ENCODE data around the gene SDK2.
A peak's percentile ranks its signal among the peaks of the same experiment; 100 is the strongest.

The SDK2 gene

DNA sequence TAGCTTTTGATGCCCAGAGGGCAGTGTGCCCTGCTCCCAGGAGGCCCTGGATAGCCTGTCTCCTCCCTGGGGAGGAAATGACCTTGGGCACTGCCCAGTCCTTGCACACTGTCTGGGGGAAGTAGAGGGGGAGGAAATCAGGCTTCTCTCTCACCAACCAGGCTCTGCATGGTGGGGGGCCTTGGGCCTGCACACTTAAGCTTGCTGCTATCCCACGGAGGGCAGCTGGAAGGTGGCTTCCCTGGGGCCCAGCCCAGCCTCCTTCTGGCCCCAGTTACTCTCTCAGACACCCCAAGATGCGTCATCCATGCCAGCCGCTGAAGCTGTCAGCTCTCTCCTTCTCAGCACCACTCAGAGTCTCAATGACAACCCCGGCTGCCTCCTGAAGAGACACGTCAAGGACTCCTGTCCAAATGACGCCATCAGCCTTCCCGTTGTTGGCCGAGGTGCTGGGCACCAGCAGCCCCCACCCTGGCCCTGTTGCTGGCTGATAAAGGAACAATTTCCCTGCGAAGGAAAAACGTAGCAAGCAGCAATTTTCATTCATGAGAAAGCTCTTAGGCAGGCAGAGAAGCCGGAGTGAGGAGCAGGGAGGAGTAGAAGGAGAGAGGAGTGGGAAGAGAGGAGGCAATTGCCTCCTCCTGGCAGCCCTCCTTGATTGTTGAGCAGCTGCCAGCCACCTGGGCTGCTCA lies 95.5 kb downstream of the SDK2 start:
- in situ Hi-C loops (cut with HindIII; ENCODE audit: low pct_unique_long_range_greater_than_20kb, low sequenced_read_pairs): no loop called here
- no peak for TF ChIP-seq JUND (IDR thresholded peaks at IDR 0.05; ENCODE audit: low read depth)
- no peak for DNase-seq (ENCODE audit: low read depth in 1 of 2, low spot score in 1 of 2)

DNA sequence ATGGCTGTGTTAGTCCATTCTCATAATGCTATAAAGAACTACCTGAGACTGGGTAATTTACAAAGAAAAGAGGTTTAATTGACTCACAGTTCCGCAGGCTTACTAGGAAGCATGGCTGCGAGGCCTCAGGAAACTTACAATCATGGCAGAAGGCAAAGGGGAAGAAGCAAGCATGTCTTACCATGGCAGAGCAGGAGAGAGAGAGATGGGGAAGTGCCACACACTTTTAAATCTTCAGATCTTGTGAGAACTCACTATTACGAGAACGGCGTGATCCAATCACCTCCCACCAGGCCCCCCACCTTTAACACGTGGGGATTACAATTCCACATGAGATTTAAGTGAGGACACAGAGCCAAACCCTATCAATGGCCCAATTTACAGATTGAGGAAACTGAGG lies 96.5 kb downstream of the SDK2 start:
- in situ Hi-C loops (cut with HindIII; ENCODE audit: low pct_unique_long_range_greater_than_20kb, low sequenced_read_pairs): no loop called here
- DNase-seq (ENCODE audit: low read depth in 1 of 2, low spot score in 1 of 2): no peak
- no peak for TF ChIP-seq JUND (IDR thresholded peaks at IDR 0.05; ENCODE audit: low read depth)

DNA sequence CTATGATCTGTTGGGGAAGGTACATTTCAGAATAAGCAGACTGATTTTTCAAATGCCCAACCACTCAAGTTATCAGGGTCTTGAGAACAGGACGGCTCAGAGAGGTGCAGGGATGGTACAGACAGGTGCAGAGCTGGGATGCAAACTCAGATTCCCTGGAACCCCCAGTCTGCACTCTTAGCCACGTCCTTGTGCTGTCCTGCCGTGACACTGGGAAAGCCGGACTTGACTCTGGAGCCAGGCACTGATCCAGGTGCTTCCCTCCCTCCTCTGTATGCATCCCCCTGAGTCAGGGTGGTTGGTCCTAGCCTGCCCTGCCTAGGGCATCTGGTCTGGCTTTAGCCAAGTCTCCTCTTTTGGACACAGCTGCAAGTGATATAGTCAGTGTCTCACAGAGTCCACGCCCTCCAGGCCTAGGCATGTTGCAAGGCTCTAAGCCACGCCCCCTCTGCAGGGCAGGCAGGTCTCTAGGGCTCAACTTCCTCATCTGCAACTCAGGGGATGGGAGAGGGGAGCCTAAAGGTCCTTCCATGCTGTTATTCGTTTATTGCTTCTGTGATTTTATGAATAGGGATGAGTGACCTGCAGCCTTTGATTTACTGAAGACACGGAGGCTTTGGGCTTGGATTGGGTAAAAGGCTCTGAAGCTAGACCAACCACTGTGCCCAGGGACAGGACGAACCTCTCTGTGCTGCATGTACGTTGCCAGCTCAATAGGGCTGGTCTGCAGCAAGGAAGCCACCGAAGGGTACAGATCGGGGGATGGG lies 97.3 kb downstream of the SDK2 start:
- DNase-seq (ENCODE audit: low read depth in 1 of 2, low spot score in 1 of 2): peak; percentile 37 to 59
- no peak for TF ChIP-seq JUND (IDR thresholded peaks at IDR 0.05; ENCODE audit: low read depth)
- in situ Hi-C loops (cut with HindIII; ENCODE audit: low pct_unique_long_range_greater_than_20kb, low sequenced_read_pairs): no loop called here

DNA sequence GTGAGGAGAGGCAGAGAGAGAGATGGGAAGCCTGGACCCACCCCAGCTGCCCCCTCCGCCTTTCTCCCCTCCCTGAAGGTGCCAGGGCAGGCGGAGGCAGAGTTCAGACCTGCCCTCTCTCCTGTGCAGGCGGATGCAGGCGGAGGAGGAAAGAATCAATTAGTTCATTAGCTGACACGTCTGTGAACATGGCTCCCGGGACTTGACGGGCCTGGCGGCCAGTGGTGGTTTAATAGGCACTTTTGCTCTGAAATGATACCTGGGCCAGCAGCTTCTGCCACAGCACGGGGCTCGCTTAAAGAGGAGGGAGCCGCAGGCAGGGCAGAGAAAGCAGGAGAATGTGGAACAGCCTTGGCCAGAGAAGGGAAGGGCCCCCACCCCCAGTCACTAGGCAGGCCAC lies 98.1 kb downstream of the SDK2 start:
- TF ChIP-seq JUND (IDR thresholded peaks at IDR 0.05; ENCODE audit: low read depth): no peak
- in situ Hi-C loops (cut with HindIII; ENCODE audit: low pct_unique_long_range_greater_than_20kb, low sequenced_read_pairs): no loop called here
- DNase-seq (ENCODE audit: low read depth in 1 of 2, low spot score in 1 of 2): no peak

DNA sequence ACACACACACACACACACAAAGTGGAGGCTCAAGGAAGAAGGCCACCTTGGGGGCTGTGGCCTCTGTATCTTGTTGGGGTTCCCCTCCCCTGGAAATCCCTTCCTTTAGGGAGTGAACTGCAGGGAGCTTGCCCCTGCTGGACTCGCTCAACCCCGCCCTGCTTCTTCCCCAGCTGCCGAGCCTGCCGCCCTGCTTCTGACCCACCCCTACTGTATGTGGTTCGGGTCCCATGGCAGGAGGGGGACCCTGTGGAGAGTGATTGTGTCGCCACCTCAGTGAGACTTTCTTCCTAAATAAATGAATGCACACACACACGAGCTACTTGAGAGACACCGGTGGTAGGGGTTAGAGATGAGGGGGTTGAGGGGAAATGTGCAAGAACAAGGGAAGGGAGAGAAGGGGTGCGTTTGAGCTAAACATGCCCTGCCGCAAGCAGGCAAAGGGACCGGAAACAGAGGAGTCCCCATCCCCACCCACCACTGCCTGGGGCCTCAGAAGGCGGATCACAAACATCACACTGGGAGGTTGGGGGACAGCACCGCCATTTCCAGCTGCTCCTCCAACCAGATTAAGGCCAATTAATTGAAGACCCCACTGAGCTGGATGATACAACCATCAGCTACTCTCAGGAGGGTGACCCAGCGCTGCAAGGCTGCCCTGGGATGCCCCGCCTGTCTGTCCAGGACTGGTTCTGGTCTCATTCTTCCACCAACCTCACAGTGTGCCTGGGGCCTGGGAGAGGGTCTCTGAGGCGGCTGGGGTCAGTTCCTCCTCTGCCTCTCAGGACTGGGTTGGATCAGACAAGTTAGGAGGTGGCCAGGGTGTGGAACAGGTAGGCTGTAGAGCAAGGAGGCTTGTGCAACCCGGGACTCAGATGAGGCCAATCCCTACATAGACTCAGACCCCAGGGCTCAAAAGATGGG lies 98.9 kb downstream of the SDK2 start:
- no peak for TF ChIP-seq JUND (IDR thresholded peaks at IDR 0.05; ENCODE audit: low read depth)
- in situ Hi-C loops (cut with HindIII; ENCODE audit: low pct_unique_long_range_greater_than_20kb, low sequenced_read_pairs): no loop called here
- DNase-seq (ENCODE audit: low read depth in 1 of 2, low spot score in 1 of 2): no peak

- DNase-seq (ENCODE audit: low read depth in 1 of 2, low spot score in 1 of 2): no peak
- TF ChIP-seq JUND (IDR thresholded peaks at IDR 0.05; ENCODE audit: low read depth): no peak
- in situ Hi-C loops (cut with HindIII; ENCODE audit: low pct_unique_long_range_greater_than_20kb, low sequenced_read_pairs): no loop called here
Observed at GRCh38 chr17:73544333-73544732, 99.9 kb downstream of the SDK2 start.

DNA sequence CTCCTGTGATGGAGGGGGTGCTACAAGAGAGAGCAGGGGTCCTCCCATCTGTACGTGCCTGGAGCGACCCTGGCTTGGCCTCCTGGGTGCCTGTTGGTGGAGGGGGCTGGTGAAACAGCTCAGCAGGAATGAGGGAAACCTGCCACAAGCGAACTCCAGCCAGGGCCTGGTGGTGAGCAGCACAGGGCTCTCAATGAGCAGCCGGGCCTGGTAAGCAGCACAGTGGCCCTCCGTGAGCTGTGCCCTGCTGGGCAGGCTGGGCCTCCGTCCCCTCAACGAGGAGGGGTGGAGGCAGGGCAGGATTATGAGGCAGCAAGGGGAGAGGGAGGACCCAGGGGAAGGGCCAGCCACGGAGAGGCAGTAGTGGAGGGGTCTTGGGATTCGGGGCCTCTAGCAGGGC lies 101.9 kb downstream of the SDK2 start:
- no peak for TF ChIP-seq JUND (IDR thresholded peaks at IDR 0.05; ENCODE audit: low read depth)
- no peak for DNase-seq (ENCODE audit: low read depth in 1 of 2, low spot score in 1 of 2)
- in situ Hi-C loops (cut with HindIII; ENCODE audit: low pct_unique_long_range_greater_than_20kb, low sequenced_read_pairs): no loop called here

DNA sequence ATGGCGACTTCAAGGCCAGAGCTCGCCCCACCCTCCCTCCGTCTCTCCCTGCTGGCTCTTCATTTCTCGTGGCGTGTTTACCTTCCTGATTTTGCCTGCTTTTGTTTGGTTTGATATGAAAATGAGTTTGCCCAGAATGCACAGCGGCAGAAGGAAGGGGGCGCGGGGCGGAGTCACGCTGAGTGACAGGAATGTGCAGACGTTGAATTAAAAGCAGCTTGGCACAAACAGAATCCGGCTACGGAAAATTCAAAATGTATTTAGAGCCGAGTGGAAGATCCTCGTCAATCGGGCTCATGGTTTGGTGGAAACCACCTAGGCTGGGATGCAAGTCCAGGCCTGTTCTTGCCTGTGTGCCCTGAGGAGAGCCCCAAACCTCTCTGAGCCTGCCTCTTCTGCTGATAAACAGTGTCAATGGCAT lies 102.7 kb downstream of the SDK2 start:
- no peak for DNase-seq (ENCODE audit: low read depth in 1 of 2, low spot score in 1 of 2)
- in situ Hi-C loops (cut with HindIII; ENCODE audit: low pct_unique_long_range_greater_than_20kb, low sequenced_read_pairs): no loop called here

DNA sequence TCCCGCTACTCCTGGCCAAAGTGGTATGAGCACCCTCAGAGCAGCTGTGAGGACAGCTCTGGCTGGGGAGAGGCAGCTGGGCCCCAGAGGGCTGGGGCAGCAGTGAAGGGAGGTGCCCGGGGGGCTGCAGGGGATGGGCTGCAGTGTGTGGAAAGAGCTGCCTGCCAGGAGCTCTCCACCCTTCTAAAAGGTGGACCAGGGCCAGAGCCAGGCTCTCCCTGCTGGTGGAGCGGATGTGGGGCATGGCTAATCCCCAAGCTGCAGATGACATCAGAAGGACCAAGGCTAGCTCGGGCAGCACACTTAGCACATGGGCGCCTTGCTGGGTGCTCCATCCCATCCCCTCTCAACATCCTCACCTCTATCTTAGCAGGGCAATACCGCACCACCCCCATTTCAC lies 103.1 kb downstream of the SDK2 start:
- no peak for DNase-seq (ENCODE audit: low read depth in 1 of 2, low spot score in 1 of 2)
- no peak for TF ChIP-seq JUND (IDR thresholded peaks at IDR 0.05; ENCODE audit: low read depth)
- in situ Hi-C loops (cut with HindIII; ENCODE audit: low pct_unique_long_range_greater_than_20kb, low sequenced_read_pairs): no loop called here

More for the DNA sequence above, 102.7 kb downstream of the SDK2 start:
- no peak for TF ChIP-seq JUND (IDR thresholded peaks at IDR 0.05; ENCODE audit: low read depth)

- no peak for DNase-seq (ENCODE audit: low read depth in 1 of 2, low spot score in 1 of 2)
- no peak for TF ChIP-seq JUND (IDR thresholded peaks at IDR 0.05; ENCODE audit: low read depth)
- in situ Hi-C loops (cut with HindIII; ENCODE audit: low pct_unique_long_range_greater_than_20kb, low sequenced_read_pairs): no loop called here
Observed at GRCh38 chr17:73539166-73539565, 105.1 kb downstream of the SDK2 start.

DNA sequence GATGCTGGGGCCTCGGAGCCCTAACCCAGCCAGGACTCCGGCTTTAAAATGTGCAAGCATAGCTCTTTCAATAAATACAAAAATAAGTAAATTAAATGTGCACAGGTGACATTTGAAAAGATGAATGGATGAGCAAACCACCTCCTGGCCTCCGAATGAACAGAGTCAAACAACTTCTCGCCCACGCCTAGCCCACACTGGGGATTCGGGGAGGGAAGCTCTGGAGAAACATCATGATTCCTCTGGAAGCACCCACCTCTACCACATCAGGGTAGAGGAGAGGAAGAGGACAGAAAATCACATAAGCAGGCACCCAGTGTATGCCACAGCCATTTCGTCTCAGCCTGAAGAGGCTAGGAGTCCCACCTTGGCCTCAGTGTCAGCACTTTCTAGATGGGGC lies 105.8 kb downstream of the SDK2 start:
- TF ChIP-seq JUND (IDR thresholded peaks at IDR 0.05; ENCODE audit: low read depth): no peak
- no peak for DNase-seq (ENCODE audit: low read depth in 1 of 2, low spot score in 1 of 2)
- in situ Hi-C loops (cut with HindIII; ENCODE audit: low pct_unique_long_range_greater_than_20kb, low sequenced_read_pairs): no loop called here

GRCh38 chr17:73536700-73537605 lies 107.3 kb downstream of the SDK2 start:
- TF ChIP-seq JUND (IDR thresholded peaks at IDR 0.05; ENCODE audit: low read depth): no peak
- in situ Hi-C loops (cut with HindIII; ENCODE audit: low pct_unique_long_range_greater_than_20kb, low sequenced_read_pairs): no loop called here
- no peak for DNase-seq (ENCODE audit: low read depth in 1 of 2, low spot score in 1 of 2)
